ENCODE results near the gene BACH2. TPM values are rescaled to one million over a fixed set of nuclear protein-coding genes. Genes with fewer than 3 reads are reported as not detected.

BACH2 gene
- polyA plus RNA-seq, 2 of the 4 experiments (the other 2 are of a cell fraction): 0.01 to 0.36 TPM

- TF ChIP-seq BCL3 (IDR thresholded peaks at IDR 0.05) (no peak), TP53 (CRISPR knock-in tag; IDR thresholded peaks at IDR 0.05) (no peak), ZFP36 (IDR thresholded peaks at IDR 0.05; ENCODE audit: borderline replicate concordance, partially characterized antibody) (no peak), BHLHE40 (IDR thresholded peaks at IDR 0.05; ENCODE audit: low read depth, low read length) (no peak), HOXA7 (CRISPR knock-in tag; IDR thresholded peaks at IDR 0.05) (no peak), NFE2L2 (conservative IDR thresholded peaks at IDR 0.05; ENCODE audit: low read length) (no peak), MYC (IDR thresholded peaks at IDR 0.05; ENCODE audit: borderline replicate concordance, low read length) (no peak), E2F6 (IDR thresholded peaks at IDR 0.05; ENCODE audit: borderline replicate concordance, low read depth) (no peak), JUN (IDR thresholded peaks at IDR 0.05) (no peak), HEYL (CRISPR knock-in tag; IDR thresholded peaks at IDR 0.05) (no peak), FOXS1 (CRISPR knock-in tag; IDR thresholded peaks at IDR 0.05) (no peak), EHMT2 (IDR thresholded peaks at IDR 0.05; ENCODE audit: low read depth) (no peak), POLR2A (IDR thresholded peaks at IDR 0.05; ENCODE audit: low read length) (no peak), MAFK (IDR thresholded peaks at IDR 0.05; ENCODE audit: partially characterized antibody) (no peak)
- TF ChIP-seq, protein P1, sequence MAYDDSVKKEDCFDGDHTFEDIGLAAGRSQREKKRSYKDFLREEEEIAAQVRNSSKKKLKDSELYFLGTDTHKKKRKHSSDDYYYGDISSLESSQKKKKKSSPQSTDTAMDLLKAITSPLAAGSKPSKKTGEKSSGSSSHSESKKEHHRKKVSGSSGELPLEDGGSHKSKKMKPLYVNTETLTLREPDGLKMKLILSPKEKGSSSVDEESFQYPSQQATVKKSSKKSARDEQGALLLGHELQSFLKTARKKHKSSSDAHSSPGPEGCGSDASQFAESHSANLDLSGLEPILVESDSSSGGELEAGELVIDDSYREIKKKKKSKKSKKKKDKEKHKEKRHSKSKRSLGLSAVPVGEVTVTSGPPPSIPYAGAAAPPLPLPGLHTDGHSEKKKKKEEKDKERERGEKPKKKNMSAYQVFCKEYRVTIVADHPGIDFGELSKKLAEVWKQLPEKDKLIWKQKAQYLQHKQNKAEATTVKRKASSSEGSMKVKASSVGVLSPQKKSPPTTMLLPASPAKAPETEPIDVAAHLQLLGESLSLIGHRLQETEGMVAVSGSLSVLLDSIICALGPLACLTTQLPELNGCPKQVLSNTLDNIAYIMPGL (CRISPR knock-in tag; IDR thresholded peaks at IDR 0.05; ENCODE audit: borderline replicate concordance): no peak
These were observed 73.9 kb downstream of the BACH2 start (continued) for GRCh38 chr6:90222724-90223198.

DNA sequence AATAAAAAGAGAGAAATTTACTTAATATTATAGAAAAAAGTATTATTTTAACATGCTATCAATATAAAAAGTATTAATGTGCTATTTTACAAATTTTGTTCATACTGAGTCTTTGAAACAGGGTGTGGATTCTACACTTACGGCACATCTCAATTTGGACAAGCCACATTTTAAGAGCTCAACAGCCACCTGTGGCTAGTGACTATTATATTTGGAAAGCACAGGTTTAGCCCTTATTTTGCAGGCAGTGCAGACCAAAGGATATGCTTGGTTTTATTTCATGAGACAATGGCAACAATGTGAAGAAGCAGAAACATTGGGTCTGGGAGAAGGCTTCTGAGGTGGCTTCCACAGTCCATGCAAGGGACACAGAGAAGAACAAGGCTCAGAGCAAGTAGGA, 74.6 kb downstream of the BACH2 start:
- no peak for TF ChIP-seq FOSL2 (IDR thresholded peaks at IDR 0.05)
- TF ChIP-seq FOSL2 (CRISPR knock-in tag; IDR thresholded peaks at IDR 0.05): no peak
- FAIRE-seq (no peak), ATAC-seq (no peak), DNase-seq (ENCODE audit: low read depth in 1 of 2, low spot score in 1 of 2) (no peak)
- no peak overlapping the region for H3K4me2 ChIP-seq
- H3K4me3 ChIP-seq: no peak overlapping the region
- peak overlapping the region; percentile 22 to 35; a peak in 3 of 6 replicates for H3K27ac ChIP-seq
- CTCF ChIA-PET: interaction anchor here (1.3 kb wide), 1 partner anchor 63 kb away, joined by 3 read pairs; no protein-coding TSS in a partner anchor
- H3K9me3 ChIP-seq: peaks cover 7% of the 10 kb centered on the region; the same call in 2 of the 3 replicates
- peaks cover 35% of the 10 kb centered on the region for H3K4me1 ChIP-seq
- POLR2A ChIA-PET: no interaction called here
- 94% methylated on average over 1 of the region's 1 CpG for WGBS (ENCODE audit: missing lambda C conversion rate)

DNA sequence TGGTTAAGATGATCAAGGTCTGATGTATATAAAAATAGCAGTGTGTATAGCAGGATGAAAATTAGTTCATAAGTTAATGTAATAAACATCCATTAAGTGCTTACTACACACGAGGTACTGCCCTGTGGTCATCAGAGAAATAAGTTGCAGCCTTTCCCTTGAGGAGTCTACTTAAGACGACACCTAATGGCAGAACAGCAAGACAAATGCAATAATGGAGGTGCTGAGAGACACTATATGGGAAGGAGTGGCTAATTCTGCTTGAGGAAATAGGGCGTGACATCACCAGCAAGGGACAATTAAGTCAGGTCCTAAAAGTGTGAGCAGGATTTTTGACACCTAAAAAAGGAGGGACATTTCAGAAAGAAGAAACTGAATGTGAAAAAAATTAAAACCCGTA, 75.2 kb downstream of the BACH2 start:
- Histone ChIP-seq H3K9me3 (peaks cover 7% of the 10 kb centered on the region; the same call in 2 of the 3 replicates), H3K27ac (no peak overlapping the region), H3K4me2 (no peak overlapping the region), H3K4me1 (peaks cover 41% of the 10 kb centered on the region), H3K4me3 (no peak overlapping the region)
- FAIRE-seq (no peak), ATAC-seq (no peak), DNase-seq (ENCODE audit: low read depth in 1 of 2, low spot score in 1 of 2) (no peak)
- 83% methylated on average over 4 of the region's 4 CpGs for WGBS (ENCODE audit: missing lambda C conversion rate)
- ChIA-PET CTCF (no interaction called here), POLR2A (interaction anchor here (0.6 kb wide), 1 partner anchor 643 kb away, joined by 4 read pairs; no protein-coding TSS in a partner anchor)
- no peak for TF ChIP-seq HOXB13 (CRISPR knock-in tag; IDR thresholded peaks at IDR 0.05; ENCODE audit: low read depth)

GRCh38 chr6:90220273-90220672, 76.4 kb downstream of the BACH2 start:
- CTCF ChIA-PET: interaction anchor here (0.6 kb wide), 1 partner anchor 215 kb away, joined by 4 read pairs; no protein-coding TSS in a partner anchor
- TF ChIP-seq, protein P1 (CRISPR knock-in tag; IDR thresholded peaks at IDR 0.05; ENCODE audit: borderline replicate concordance): no peak
- TF ChIP-seq PBX3 (IDR thresholded peaks at IDR 0.05) (no peak), MAZ (IDR thresholded peaks at IDR 0.05; ENCODE audit: borderline replicate concordance, low read depth, low read length) (no peak), CHD2 (IDR thresholded peaks at IDR 0.05; ENCODE audit: low read length, partially characterized antibody) (no peak), SREBF2 (IDR thresholded peaks at IDR 0.05) (no peak), HEYL (CRISPR knock-in tag; IDR thresholded peaks at IDR 0.05) (no peak), ZSCAN20 (CRISPR knock-in tag; IDR thresholded peaks at IDR 0.05) (no peak), CEBPB (IDR thresholded peaks at IDR 0.05) (no peak), HDAC2 (IDR thresholded peaks at IDR 0.05) (no peak)
- Histone ChIP-seq H3K4me3 (no peak overlapping the region), H3K9me3 (peaks cover 7% of the 10 kb centered on the region; the same call in 2 of the 3 replicates), H3K27ac (no peak overlapping the region), H3K4me2 (no peak overlapping the region), H3K4me1 (peaks cover 45% of the 10 kb centered on the region)
- POLR2A ChIA-PET: no interaction called here
- DNase-seq (ENCODE audit: low read depth in 1 of 2, low spot score in 1 of 2) (no peak), ATAC-seq (no peak), FAIRE-seq (no peak)
- WGBS (ENCODE audit: missing lambda C conversion rate): 88% methylated on average over 1 of the region's 1 CpG
